ENCODE measurements around the gene PER3. TPM values are rescaled to one million over a fixed set of nuclear protein-coding genes. Genes with fewer than 3 reads are reported as not detected.

The PER3 gene
- total and polyA plus RNA-seq, 2 experiments from 2014 or later: 1.9 to 2.7 TPM

DNA sequence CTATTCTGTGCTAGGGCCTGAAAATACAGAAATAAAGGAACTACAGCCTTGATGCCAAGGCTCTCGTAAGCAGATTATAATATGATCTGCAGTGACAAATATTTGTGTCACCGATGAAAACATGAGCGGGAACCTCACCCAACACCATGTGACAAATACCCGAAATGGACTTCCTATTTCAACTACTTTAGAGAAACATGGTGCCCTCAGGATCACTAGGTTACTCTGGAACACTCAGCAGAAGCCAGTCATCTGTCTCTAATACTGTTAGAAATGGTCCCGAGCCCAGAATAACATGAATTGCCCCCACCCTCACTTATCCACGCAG lies 13.5 kb upstream of the PER3 start:
- Histone ChIP-seq H3K36me3 (replicated peaks; ENCODE audit: insufficient read depth, low read depth) (no peaks in the 10 kb centered on the region), H3K4me1 (ENCODE audit: insufficient read depth) (peaks cover 10% of the 10 kb centered on the region), H3K27me3 (no peaks in the 10 kb centered on the region), H4K20me1 (ENCODE audit: insufficient read depth, poor library complexity, severe bottlenecking) (peaks cover 7% of the 10 kb centered on the region), H3K4me3 (peak overlapping the region; percentile 92), H3K9me3 (ENCODE audit: low read depth) (no peaks in the 10 kb centered on the region), H3K27ac (peak overlapping the region; percentile 68), H3K79me2 (peaks cover 41% of the 10 kb centered on the region), H3K9me2 (replicated peaks; ENCODE audit: insufficient read depth) (no peaks in the 10 kb centered on the region), H3K4me2 (peak overlapping the region; percentile 93), H2AFZ (peak overlapping the region; percentile 99)
- DNase-seq (ENCODE audit: low spot score): no peak
- TF ChIP-seq EZH2 (IDR thresholded peaks at IDR 0.05; ENCODE audit: borderline replicate concordance) (no peak), EZH2phosphoT487 (IDR thresholded peaks at IDR 0.05; ENCODE audit: low read depth, severe bottlenecking, unreplicated experiment) (no peak), CTCF (IDR thresholded peaks at IDR 0.05; ENCODE audit: poor library complexity) (no peak)
- 45% methylated on average over 6 of the region's 6 CpGs for WGBS (ENCODE audit: low lambda C conversion rate, missing lambda C conversion rate)

DNA sequence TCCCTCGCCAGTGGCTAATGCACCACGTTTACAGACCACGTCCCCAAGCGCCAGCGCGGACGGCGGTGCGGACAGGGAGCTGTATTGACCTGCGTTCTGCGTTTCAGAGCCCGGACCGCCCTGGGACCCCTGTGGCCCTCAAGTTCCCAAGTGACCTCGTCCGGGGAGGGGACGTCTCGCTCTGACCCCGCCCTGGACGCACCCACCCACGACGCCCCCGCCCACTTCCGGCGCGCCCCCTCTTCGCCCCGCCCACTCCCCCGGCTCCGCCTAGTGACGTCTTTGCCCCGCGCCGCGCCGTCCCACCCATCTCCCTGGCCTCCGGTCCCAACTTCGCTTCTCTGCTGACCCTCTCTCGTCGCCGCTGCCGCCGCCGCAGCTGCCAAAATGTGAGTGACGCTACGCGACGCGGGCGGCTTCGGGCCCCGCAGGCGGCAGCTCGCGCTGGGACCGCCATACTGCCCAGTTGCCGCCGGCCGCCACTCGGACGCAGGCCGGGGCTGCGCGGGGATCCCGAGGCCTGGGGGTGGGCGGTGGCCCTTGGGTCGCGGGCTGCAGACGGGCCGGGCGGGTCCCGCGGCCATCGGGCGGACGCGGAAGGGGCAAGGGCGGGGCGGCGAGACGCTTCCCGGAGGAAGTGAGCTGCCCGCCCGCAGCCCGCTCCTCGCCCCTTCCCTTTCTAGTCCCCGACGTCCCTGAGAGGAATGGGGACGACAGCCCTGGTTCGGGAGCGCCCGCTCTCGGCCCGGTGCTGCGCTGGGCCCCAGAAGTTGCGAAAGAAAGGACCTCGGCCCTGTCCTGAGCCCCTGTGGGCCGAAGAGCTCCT lies 12.9 kb upstream of the PER3 start, which contains the start of gene VAMP3:
Gene VAMP3 (plus strand): TSS at position 300 of the 826 bp plus-strand sequence. CDS start 88 bp downstream, at position 388.
- H3K27ac ChIP-seq: peak within 1 kb of the TSS; percentile 99
- peaks cover 7% of the 10 kb centered on the region for H4K20me1 ChIP-seq (ENCODE audit: insufficient read depth, poor library complexity, severe bottlenecking)
- H3K36me3 ChIP-seq (replicated peaks; ENCODE audit: insufficient read depth, low read depth): no peaks in the 10 kb centered on the region
- no peaks in the 10 kb centered on the region for H3K9me2 ChIP-seq (replicated peaks; ENCODE audit: insufficient read depth)
- no peaks in the 10 kb centered on the region for H3K9me3 ChIP-seq (ENCODE audit: low read depth)
- H3K4me1 ChIP-seq (ENCODE audit: insufficient read depth): peaks cover 10% of the 10 kb centered on the region
- H3K27me3 ChIP-seq: no peaks in the 10 kb centered on the region
- H3K79me2 ChIP-seq: peaks cover 47% of the 10 kb centered on the region
- DNase-seq (ENCODE audit: low spot score): peak; percentile 92
- peak within 1 kb of the TSS; percentile 99 for H2AFZ ChIP-seq
- whole genome bisulfite sequencing (ENCODE audit: low lambda C conversion rate, missing lambda C conversion rate): under 1% methylated on average over 49 of the region's 97 CpGs
- peak within 1 kb of the TSS; percentile 97 for H3K4me3 ChIP-seq
- no peak for TF ChIP-seq CTCF (IDR thresholded peaks at IDR 0.05; ENCODE audit: poor library complexity)
- no peak for TF ChIP-seq EZH2phosphoT487 (IDR thresholded peaks at IDR 0.05; ENCODE audit: low read depth, severe bottlenecking, unreplicated experiment)
- no peak for TF ChIP-seq EZH2 (IDR thresholded peaks at IDR 0.05; ENCODE audit: borderline replicate concordance)
- H3K4me2 ChIP-seq: peak within 1 kb of the TSS; percentile 93

- DNase-seq (ENCODE audit: low spot score): peak; percentile 18
- Histone ChIP-seq H2AFZ (peak overlapping the region; percentile 48), H3K4me2 (peak overlapping the region; percentile 88), H4K20me1 (ENCODE audit: insufficient read depth, poor library complexity, severe bottlenecking) (peaks cover 7% of the 10 kb centered on the region), H3K4me3 (peak overlapping the region; percentile 97), H3K79me2 (peaks cover 51% of the 10 kb centered on the region), H3K9me3 (ENCODE audit: low read depth) (no peaks in the 10 kb centered on the region), H3K27me3 (no peaks in the 10 kb centered on the region), H3K4me1 (ENCODE audit: insufficient read depth) (peaks cover 10% of the 10 kb centered on the region), H3K27ac (peak overlapping the region; percentile 99), H3K9me2 (replicated peaks; ENCODE audit: insufficient read depth) (no peaks in the 10 kb centered on the region), H3K36me3 (replicated peaks; ENCODE audit: insufficient read depth, low read depth) (no peaks in the 10 kb centered on the region)
- no peak for TF ChIP-seq EZH2phosphoT487 (IDR thresholded peaks at IDR 0.05; ENCODE audit: low read depth, severe bottlenecking, unreplicated experiment)
- no peak for TF ChIP-seq CTCF (IDR thresholded peaks at IDR 0.05; ENCODE audit: poor library complexity)
- no peak for TF ChIP-seq EZH2 (IDR thresholded peaks at IDR 0.05; ENCODE audit: borderline replicate concordance)
- WGBS (ENCODE audit: low lambda C conversion rate, missing lambda C conversion rate): 20% methylated on average over 12 of the region's 12 CpGs
Measured at GRCh38 chr1:7771823-7772299, 12.2 kb upstream of the PER3 start.
